Neutrophil (primary cell): ENCODE data around the gene ZSCAN9.

Source experiments
- H3K27ac ChIP-seq: fragments of 200-600 bp; sonication (generic); 2 replicates; pipeline ENCODE4 v1.5.1; 2016; ENCODE audit warnings: mild to moderate bottlenecking, moderate library complexity
- H3K27me3 ChIP-seq: fragments of 200-600 bp; sonication (generic); 2 replicates; pipeline ENCODE4 v1.6.0; 2016; ENCODE audit warnings: mild to moderate bottlenecking
- H3K36me3 ChIP-seq: fragments of 200-600 bp; sonication (generic); 2 replicates; pipeline ENCODE4 v1.5.1; 2017
- H3K4me1 ChIP-seq, 2 experiments: fragments of 200-600 bp in 1 of 2; sonication (generic) in 1 of 2; 1 replicate in 1 of 2; 2 replicates in 1 of 2; pipeline versions ENCODE4 v1.5.1 to v1.6.1; 2013 to 2016; ENCODE audit warnings: low read depth in 1 of 2, low read length in 1 of 2, mild to moderate bottlenecking in 1 of 2, moderate library complexity in 1 of 2; ENCODE audit not compliant: control insufficient read depth in 1 of 2, insufficient read depth in 1 of 2
- H3K4me3 ChIP-seq, 2 experiments: fragments of 200-600 bp in 1 of 2; sonication (generic) in 1 of 2; 1 replicate in 1 of 2; 2 replicates in 1 of 2; pipeline ENCODE4 v1.5.1; 2013 to 2016; ENCODE audit warnings: low read depth in 1 of 2, low read length in 1 of 2, mild to moderate bottlenecking in 1 of 2, moderate library complexity in 1 of 2
- H3K9me3 ChIP-seq: fragments of 200-600 bp; sonication (generic); 2 replicates; pipeline ENCODE4 v1.5.1; 2016
- CTCF ChIP-seq: fragments of 200-600 bp; sonication (generic); IDR thresholded peaks from 2 replicates; pipeline ENCODE4 v1.5.1; 2016; ENCODE audit warnings: antibody characterized with exemption

ZSCAN9 gene

GRCh38 chr6:28224131-28225055, 682 bp upstream of the ZSCAN9 start:
- TF ChIP-seq CTCF = no peak
- Histone ChIP-seq H3K27me3 (peaks cover 51% of the 10 kb centered on the region), H3K27ac (no peak overlapping the region), H3K4me3 (peak overlapping the region; percentile 72 to 87), H3K9me3 (no peaks in the 10 kb centered on the region), H3K4me1 (peaks cover 11 to 13% of the 10 kb centered on the region in 2 experiments), H3K36me3 (peaks cover 22% of the 10 kb centered on the region)

DNA sequence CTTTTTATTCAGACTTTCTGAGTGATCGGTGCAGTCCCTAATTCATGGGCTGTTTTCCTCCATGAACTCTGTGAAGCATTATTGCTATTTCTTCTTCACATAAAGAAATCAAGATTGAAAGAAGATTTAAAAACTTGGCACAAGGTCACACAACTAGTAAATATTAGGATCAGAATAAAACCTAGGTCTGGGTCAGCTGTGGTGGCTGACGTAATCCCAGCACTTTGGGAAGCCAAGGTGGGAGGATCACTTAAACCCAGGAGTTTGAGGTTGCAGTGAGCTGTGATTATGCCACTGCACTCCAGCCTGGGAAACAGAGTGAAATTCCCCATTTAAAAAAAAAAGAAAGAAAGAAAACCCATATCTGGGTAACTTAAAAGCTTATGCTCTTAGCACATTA, 1.4 kb downstream of the ZSCAN9 start:
- no peak for TF ChIP-seq CTCF
- no peaks in the 10 kb centered on the region for H3K9me3 ChIP-seq
- H3K27me3 ChIP-seq = peaks cover 30% of the 10 kb centered on the region
- H3K4me3 ChIP-seq = no peak overlapping the region
- no peak overlapping the region for H3K27ac ChIP-seq
- H3K36me3 ChIP-seq = peaks cover 36% of the 10 kb centered on the region
- peaks cover 11 to 12% of the 10 kb centered on the region in 2 experiments for H3K4me1 ChIP-seq

DNA sequence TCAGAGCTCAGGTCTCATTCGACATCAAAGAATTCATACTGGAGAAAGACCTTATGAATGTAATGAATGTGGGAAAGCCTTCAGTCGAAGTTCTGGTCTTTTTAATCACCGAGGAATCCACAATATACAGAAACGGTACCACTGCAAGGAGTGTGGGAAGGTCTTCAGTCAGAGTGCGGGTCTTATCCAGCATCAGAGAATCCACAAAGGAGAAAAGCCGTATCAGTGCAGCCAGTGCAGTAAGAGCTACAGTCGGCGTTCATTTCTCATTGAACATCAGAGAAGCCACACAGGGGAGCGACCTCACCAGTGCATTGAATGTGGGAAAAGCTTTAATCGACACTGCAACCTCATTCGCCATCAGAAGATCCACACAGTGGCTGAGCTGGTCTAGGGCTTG, 7.7 kb downstream of the ZSCAN9 start:
- TF ChIP-seq CTCF = no peak
- Histone ChIP-seq H3K9me3 (no peaks in the 10 kb centered on the region), H3K27ac (no peak overlapping the region), H3K27me3 (no peaks in the 10 kb centered on the region), H3K4me3 (no peak overlapping the region), H3K4me1 (no peaks in the 10 kb centered on the region), H3K36me3 (peaks cover 48% of the 10 kb centered on the region)

DNA sequence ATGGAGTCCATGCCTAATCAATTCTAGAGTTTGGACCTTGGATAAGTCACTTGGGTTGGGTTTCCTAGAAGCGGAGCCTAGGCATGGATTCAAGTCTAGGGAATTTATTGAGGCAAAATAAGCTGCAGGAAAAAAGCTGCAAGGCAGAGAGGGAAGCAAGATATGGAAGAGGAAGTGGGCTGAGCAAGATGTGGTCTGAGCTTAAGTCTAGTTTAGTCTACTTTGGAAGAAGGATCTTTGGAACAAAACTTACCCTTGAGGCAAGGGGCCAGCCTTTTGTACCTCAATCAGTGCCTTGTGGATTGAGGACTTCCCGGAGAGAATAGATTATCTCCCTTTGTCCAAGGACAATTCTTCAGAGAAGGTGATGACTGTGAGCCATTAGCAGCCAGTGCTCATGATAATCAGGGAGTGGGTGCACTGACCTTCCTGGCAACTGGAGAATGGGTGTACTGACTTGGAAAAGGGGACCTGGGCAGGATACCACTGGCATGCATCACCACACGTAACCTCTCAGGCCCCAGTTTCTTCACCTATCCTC, 10.9 kb downstream of the ZSCAN9 start:
- no peaks in the 10 kb centered on the region for H3K27me3 ChIP-seq
- H3K9me3 ChIP-seq = no peaks in the 10 kb centered on the region

GRCh38 chr6:28239636-28240035, 14.6 kb downstream of the ZSCAN9 start:
- TF ChIP-seq CTCF = no peak
- peaks cover 5% of the 10 kb centered on the region for H3K36me3 ChIP-seq
- no peak overlapping the region for H3K27ac ChIP-seq
- H3K9me3 ChIP-seq = no peaks in the 10 kb centered on the region
- H3K4me1 ChIP-seq = no peaks in the 10 kb centered on the region
- H3K4me3 ChIP-seq = no peak overlapping the region
- H3K27me3 ChIP-seq = no peaks in the 10 kb centered on the region

More for the DNA sequence above, 10.9 kb downstream of the ZSCAN9 start:
- TF ChIP-seq CTCF = no peak
- Histone ChIP-seq H3K27ac (no peak overlapping the region), H3K36me3 (peaks cover 21% of the 10 kb centered on the region), H3K4me3 (no peak overlapping the region), H3K4me1 (no peaks in the 10 kb centered on the region)
